Amniotic stem cell (primary cell): Measurements from ENCODE around the gene VWA1.
A peak's percentile ranks its signal among the peaks of the same experiment; 100 is the strongest.
"Not testable (repeated sequence)": the region's sequence is repeated elsewhere in the genome, so short reads cannot be mapped to it uniquely, and the experiment has no call there.

Experiments
- DNase-seq: peaks from one replicate; lab custom pipeline; 2025; lab: John Stamatoyannopoulos, UW

The VWA1 gene

DNA sequence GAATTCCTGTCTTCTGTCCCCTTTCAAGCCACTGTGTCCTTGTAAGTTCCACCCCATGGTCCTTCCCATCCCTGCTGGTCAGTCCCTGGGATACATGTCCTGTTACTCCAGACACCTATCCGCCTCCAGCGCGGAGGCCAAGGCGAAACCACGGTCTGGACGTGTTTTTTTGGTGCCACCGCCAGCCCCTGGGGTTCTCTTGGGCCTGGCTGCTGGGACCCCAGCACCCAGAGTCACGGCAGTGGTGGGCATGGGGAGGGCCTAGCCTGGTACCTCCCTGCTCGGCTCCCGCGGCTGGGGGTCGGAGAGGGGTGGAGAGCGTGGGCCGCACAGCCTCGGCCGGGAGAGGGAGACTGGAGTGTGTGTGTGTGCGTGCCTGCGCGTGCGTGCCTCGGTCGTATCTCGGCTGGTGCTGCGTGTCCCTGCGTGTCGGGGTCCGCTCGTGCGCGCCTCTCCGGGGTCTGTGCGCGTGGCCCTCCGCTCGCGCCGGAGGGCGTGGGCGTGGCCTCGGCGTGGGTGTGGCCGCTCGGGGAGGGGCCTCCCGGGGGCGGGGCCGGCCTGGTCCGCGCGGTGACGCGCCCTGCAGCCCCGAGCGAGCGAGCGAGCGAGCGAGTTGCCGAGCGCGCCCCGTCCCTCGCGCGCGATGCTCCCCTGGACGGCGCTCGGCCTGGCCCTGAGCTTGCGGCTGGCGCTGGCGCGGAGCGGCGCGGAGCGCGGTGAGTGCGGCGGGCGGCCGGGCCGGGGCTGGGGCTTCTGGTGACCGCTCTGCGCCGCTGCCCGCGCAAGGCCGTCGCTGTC lies at the start of gene VWA1:
TSS of gene VWA1 (plus strand) at position 585 of the 798 bp plus-strand sequence. CDS start at position 644, 59 bp downstream.
- DNase-seq, result peak; percentile 26

DNA sequence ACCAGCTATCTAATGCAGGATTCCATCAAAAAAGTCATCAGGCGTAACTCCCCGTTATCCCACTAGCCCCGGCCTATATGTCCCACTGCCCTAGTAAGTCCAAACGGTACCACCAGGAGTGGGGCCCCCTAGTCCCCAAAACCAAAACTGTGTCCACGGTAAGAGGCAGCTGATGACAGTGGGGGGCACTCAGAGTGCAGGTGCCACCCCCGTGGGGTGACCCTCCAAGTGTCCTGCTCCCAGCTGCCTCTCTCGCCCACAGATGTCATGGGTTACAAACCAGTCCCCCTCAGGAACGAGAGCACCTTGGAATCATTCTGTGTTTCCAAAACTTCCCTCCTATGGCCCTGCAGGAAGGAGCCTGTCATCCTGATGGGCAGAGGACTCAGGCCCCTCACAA lies 49.6 kb upstream of the VWA1 start:
- no peak for DNase-seq

- no peak for DNase-seq
Observed at GRCh38 chr1:1387098-1388077, 48.1 kb upstream of the VWA1 start.

- DNase-seq, result no peak
Observed at GRCh38 chr1:1388078-1388472, 47.4 kb upstream of the VWA1 start.

GRCh38 chr1:1390675-1391074 lies 44.8 kb upstream of the VWA1 start:
- no peak for DNase-seq

DNA sequence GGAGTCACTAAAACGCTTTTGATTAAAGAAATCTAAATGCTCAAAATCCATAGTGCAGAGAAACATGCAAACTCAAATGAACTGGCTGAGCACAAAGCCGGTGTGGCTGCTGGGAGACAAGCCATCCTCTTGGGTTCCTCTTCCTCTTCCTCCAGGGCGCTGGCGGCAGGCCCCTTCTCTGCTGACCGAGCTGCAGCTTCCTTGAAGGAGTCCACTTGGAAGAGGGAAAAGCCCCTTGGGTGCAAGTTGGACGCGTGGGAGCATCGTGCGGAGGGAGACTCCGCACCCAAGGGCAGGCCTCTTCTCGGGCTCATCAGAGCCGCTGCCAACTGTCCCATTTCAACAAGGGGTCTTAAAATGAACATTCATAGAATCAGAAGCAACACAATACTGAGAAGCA lies 44.3 kb upstream of the VWA1 start:
- DNase-seq, result no peak

DNA sequence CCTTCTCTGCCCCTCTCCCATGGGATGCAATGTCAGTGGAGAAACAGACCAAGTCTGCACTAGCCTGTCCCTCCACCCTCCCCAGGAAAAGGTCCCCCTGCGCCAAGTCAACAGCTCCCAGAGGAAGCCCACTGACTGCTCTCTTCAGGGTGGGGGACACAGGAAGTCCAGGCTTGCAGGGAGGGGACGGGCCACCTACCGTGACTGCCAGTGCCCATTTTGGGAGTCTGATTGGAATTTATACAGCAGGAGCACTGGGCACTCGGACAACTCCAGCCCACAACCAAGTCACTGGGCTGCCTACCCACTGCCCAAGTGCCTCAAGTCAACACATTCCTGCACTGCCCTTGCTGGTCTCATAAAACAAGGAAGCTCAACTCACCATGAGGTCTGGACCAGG lies 42.5 kb upstream of the VWA1 start:
- DNase-seq, result no peak

DNA sequence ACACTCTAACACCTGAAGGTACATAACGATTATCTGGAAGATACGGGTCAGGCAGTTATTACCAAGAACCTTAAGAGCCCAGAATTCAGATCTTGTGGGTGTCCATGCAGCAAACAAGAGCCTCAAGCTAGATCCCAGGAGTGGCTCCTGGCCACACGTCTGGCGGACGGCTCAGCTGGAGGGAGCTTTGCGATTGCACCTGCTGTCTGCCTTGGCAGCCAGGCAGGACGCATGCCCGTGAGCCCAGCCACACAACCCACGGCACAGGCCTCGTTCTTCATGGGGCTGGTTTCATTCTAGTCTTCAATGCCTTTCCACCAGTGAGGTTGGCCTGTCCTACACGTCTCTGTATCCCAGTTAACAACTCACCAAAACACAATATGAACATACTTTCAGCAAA lies 42.1 kb upstream of the VWA1 start:
- no peak for DNase-seq

- no peak for DNase-seq
Observed at GRCh38 chr1:1394116-1394515, 41.4 kb upstream of the VWA1 start.

GRCh38 chr1:1395166-1395565 lies 40.3 kb upstream of the VWA1 start:
- no peak for DNase-seq

DNA sequence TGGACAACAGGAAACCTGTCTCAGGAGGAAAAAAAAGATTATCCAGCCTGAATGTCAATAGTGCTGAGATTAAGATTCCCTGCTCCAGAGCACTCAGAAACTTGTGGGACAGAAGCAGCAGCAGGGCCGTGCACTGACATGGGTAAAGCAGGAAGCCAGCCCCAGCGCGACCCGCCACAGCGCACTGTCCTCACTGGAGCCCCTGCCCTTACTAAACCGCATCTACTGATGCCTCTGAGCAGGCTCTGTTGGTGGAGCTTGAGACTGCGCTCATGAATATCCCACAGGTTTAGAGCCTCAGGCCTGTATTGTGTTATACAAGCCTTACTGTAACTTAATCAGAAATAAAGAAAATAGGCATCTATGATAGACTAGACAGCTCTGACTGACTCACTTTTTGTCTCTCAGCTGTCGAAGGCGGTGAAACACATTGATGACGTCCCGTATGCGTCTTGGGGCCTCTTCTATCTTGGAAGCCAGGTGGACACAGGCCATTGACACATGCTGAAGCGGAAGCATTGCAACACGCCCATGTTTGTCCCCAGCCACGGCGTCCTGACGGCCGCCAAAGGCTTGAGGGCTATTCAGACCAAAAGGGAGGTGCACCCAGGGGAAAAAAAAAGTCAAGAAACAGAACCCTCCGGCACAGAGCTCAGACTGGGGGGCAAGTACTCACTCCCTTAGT lies 37.5 kb upstream of the VWA1 start:
- DNase-seq, result no peak

DNA sequence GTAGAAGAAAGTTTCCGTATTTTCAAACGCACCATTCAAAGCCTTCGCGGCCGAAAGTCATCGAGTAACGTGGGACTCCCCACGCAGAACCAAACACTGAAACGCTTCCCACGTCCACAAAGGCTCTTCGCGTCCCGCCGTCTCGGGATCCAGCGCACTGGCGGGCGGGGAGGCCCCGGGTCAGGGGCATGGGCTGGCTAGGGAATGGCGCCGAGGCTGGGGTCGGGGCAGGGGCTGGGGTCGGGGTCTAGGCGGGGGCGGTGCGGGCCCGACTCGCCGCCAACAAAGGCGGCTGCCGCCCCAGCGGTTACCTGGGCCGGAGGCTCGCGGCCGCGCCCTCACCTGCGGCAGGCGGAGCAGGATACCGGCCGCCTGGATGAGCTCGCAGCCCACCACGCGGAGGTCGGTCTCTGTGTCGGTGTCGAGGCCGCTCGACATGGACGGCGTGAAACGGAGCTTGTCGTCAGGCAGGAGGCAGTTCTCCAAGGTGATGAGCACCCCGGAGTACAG lies 36.8 kb upstream of the VWA1 start:
- no peak for DNase-seq

GRCh38 chr1:1399187-1399871 lies 36.2 kb upstream of the VWA1 start, which contains the start of gene CCNL2:
Gene CCNL2 (minus strand): TSS chr1:1399335. CDS start chr1:1399306, 29 bp downstream.
- DNase-seq, result peak; percentile 96

- DNase-seq, result no peak
Observed at GRCh38 chr1:1399872-1400575, 35.5 kb upstream of the VWA1 start.

GRCh38 chr1:1400576-1401456 lies 34.7 kb upstream of the VWA1 start:
- no peak for DNase-seq

- no peak for DNase-seq
Observed at GRCh38 chr1:1401457-1402010, 34.0 kb upstream of the VWA1 start.

GRCh38 chr1:1402072-1402900 lies 33.2 kb upstream of the VWA1 start:
- DNase-seq, result peak; percentile 26

DNA sequence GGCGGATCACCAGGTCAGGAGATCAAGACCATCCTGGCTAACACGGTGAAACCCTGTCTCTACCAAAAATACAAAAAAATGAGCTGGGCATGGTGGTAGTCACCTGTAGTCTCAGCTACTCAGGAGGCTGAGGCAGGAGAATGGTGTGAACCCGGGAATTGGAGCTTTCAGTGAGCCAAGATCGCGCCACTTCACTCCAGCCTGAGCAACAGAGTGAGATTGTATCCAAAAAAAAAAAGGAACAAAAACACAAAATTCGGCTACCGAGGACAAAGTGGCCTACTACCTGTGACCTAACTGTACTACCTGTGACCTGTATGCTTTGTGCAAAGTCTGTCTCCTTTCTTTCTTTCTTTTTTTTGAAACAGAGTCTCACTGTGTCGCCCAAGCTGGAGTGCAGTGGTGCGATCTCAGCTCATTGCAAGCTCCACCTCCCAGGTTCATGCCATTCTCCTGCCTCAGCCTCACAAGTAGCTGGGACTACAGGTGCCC lies 32.5 kb upstream of the VWA1 start:
- DNase-seq, result not testable (repeated sequence)
